GM19025 (cell line): ENCODE results near the gene RPS3.

Experiments used
- ATAC-seq: cut with Tn5 transposase; IDR thresholded peaks from one replicate; pipeline ENCODE4 v1.9.1; 2021; ENCODE audit warnings: mild to moderate bottlenecking, low read depth, moderate library complexity; ENCODE audit not compliant: unreplicated experiment

Gene RPS3

DNA sequence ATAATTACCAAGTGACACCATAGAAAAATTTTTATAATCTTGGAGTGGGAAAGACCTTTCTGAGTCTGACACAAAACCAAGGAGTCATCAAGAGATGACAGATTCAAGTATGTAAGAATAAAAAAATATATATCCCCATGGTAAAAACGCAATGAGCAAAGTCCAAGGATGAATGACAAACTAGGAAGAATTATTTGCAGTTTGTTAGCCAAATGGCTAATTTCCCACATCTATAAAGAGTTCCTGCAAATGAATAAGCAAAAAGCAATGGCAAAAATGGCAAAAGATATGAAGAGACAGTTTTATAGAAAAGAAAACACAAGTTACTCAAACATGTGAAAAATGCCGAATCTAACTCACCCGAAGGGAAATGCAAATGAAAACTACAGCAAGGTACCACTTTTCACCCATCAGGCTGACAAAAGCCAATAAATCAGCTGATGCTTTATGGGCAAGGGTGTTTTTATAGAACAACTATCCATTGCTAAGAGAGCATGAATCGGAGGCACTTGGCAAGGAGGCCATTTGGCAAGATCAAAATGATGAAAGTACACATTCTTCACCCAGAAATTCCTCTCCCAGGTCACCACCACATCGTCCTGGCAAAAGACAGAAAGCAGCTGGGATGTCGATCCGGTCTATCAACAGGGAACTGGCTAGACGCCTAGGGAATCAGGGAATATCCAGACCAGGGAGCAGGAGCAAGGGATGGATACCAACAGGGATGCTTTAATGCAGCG is 54.8 kb downstream of the RPS3 start:
- ATAC-seq, result no peak

DNA sequence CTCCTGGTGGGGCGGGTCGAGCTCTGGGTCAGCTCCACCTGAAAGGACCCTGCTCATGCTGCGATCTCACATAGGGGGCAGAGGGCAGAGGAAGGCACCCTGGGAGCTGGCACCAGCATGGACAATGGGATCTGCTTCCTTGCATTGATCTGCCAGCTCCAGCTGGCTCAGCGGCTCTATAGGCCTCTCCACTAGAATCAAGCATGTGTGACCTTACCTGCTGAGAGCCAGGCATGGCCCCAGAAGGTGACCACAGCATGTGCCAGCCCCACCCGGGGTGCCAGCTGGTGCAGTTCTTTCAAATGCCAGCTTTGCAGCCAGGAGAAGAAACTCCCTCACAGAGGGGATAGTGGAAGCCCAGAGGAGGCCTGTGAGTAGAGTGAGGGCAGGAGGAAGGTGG is 55.7 kb downstream of the RPS3 start:
- ATAC-seq, result no peak
